Neural progenitor cell (in vitro differentiated cells): Measurements from ENCODE around the gene WIPF3. TPM values are rescaled to one million over a fixed set of nuclear protein-coding genes. Genes with fewer than 3 reads are reported as not detected.

ENCODE experiments used
- DNase-seq: peaks from one replicate; pipeline ENCODE4 v3.0.0-alpha.2; 2016; ENCODE audit warnings: low spot score
- H2AFZ ChIP-seq: fragments of 200-600 bp; sonication (generic); replicated peaks from 2 replicates; pipeline ENCODE4 v1.6.1; 2016; ENCODE audit warnings: antibody characterized with exemption
- H3F3A ChIP-seq: fragments of 200-600 bp; sonication (generic); 2 replicates; pipeline ENCODE4 v1.6.1; 2016; ENCODE audit warnings: antibody characterized with exemption, low read depth
- H3K27ac ChIP-seq: fragments of 200-600 bp; sonication (generic); 2 replicates; pipeline ENCODE4 v1.5.1; 2016; ENCODE audit warnings: mild to moderate bottlenecking
- H3K27me3 ChIP-seq: fragments of 200-600 bp; sonication (generic); 2 replicates; pipeline ENCODE4 v1.6.1; 2016; ENCODE audit warnings: mild to moderate bottlenecking, moderate library complexity
- H3K36me3 ChIP-seq: fragments of 200-600 bp; sonication (generic); 2 replicates; pipeline ENCODE4 v1.5.1; 2016
- H3K4me1 ChIP-seq: fragments of 200-600 bp; sonication (generic); 2 replicates; pipeline ENCODE4 v1.6.1; 2016; ENCODE audit warnings: mixed run types
- H3K4me2 ChIP-seq: fragments of 200-600 bp; sonication (generic); 2 replicates; pipeline ENCODE4 v1.6.1; 2016
- H3K4me3 ChIP-seq: fragments of 200-600 bp; sonication (generic); 2 replicates; pipeline ENCODE4 v1.5.1; 2016
- H3K79me2 ChIP-seq: fragments of 200-600 bp; sonication (generic); 2 replicates; pipeline ENCODE4 v1.6.1; 2016; ENCODE audit warnings: low read depth
- H3K9ac ChIP-seq: fragments of 200-600 bp; sonication (generic); 2 replicates; pipeline ENCODE4 v1.6.1; 2016
- H3K9me3 ChIP-seq: fragments of 200-600 bp; sonication (generic); 2 replicates; pipeline ENCODE4 v1.5.1; 2016; ENCODE audit warnings: low read depth
- H4K20me1 ChIP-seq: fragments of 200-600 bp; sonication (generic); 2 replicates; pipeline ENCODE4 v1.6.1; 2016; ENCODE audit warnings: low read depth
- H3K27ac Mint-ChIP-seq: 3 replicates; pipeline ENCODE4 v1.8.0; 2021; ENCODE audit warnings: mixed read lengths
- H3K27me3 Mint-ChIP-seq: 2 replicates; pipeline ENCODE4 v1.8.0; 2022; ENCODE audit warnings: low read depth, mild to moderate bottlenecking, inconsistent platforms, moderate library complexity, mixed read lengths; ENCODE audit not compliant: insufficient read depth
- H3K36me3 Mint-ChIP-seq: 3 replicates; pipeline ENCODE4 v1.8.0; 2021; ENCODE audit warnings: mixed read lengths
- H3K4me1 Mint-ChIP-seq: 3 replicates; pipeline ENCODE4 v1.8.0; 2021; ENCODE audit warnings: mixed read lengths
- H3K4me3 Mint-ChIP-seq: 3 replicates; pipeline ENCODE4 v1.8.0; 2021; ENCODE audit warnings: mild to moderate bottlenecking, moderate library complexity, mixed read lengths
- H3K9me3 Mint-ChIP-seq: 3 replicates; pipeline ENCODE4 v1.8.0; 2020; ENCODE audit warnings: mixed read lengths
- EZH2 ChIP-seq: fragments of 200-600 bp; sonication (generic); IDR thresholded peaks from 2 replicates; pipeline ENCODE4 v1.6.1; 2017; ENCODE audit warnings: antibody characterized with exemption, mild to moderate bottlenecking, moderate library complexity
- EZH2phosphoT487 ChIP-seq: fragments of 200-600 bp; sonication (generic); IDR thresholded peaks from 2 replicates; pipeline ENCODE4 v1.6.1; 2017; ENCODE audit warnings: antibody characterized with exemption
- total RNA-seq: library from RNA; depleted of rRNA; stranded (reverse); fragments of >200 nt; gene quantifications from 2 replicates; pipeline ENCODE4 v1.2.3, GENCODE V29; 2015; ENCODE audit warnings: low replicate concordance
- TF ChIP-seq, protein P1 (sequence below): fragments of 200-600 bp; sonication (generic); IDR thresholded peaks from 2 replicates; pipeline ENCODE4 v1.5.1; 2017; ENCODE audit warnings: antibody characterized with exemption, mild to moderate bottlenecking

WIPF3 gene
- total RNA-seq, 1 donor from 2014 or later, result 5.2 TPM

DNA sequence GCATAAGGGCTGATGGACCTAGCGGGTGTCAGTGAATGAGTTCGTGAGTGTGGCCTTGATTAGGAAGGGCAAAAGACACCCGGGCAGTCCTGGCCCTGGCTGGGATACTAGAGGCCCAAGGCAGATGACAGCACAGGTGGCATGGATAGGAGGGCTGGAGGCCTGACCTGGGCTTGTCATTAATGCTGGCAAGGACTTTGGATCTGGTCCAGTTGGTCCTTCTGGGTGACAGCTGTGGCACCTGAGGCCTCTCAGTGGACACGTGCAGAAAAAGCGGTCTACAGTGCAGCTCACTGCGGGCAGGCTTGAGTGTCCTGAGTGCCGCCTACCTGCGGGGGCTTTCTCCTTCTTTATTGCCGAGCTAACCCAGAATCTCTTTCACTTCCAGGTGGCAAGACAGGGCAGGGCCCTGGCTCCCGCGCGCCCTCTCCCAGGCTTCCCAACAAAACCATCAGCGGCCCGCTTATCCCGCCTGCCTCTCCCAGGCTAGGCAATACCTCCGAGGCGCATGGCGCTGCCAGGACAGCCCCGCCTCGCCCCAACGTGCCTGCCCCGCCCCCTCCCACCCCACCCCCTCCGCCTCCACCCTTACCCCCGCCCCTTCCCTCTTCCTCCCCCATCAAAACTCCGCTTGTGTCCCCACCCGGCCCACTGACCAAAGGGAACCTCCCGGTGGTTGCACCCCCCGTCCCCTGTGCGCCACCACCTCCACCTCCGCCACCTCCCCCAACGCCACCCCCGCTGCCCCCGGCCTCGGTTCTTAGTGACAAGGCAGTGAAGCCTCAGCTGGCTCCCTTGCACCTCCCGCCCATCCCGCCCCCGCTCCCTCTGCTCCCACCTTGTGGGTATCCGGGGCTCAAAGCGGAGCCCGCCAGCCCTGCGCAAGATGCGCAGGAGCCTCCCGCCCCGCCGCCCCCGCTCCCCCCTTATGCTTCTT, 77.4 kb downstream of the WIPF3 start:
- DNase-seq, result peak; percentile 78
- Mint-ChIP-seq H3K27me3 (peaks cover 14% of the 10 kb centered on the region), H3K4me1 (peaks cover 15% of the 10 kb centered on the region), H3K27ac (no peak overlapping the region), H3K4me3 (peak overlapping the region; percentile 62), H3K9me3 (no peaks in the 10 kb centered on the region), H3K36me3 (no peaks in the 10 kb centered on the region)
- H3K36me3 ChIP-seq, result no peaks in the 10 kb centered on the region
- H3K79me2 ChIP-seq, result no peaks in the 10 kb centered on the region
- no peak for TF ChIP-seq EZH2phosphoT487
- TF ChIP-seq EZH2, result no peak
- TF ChIP-seq, protein P1, sequence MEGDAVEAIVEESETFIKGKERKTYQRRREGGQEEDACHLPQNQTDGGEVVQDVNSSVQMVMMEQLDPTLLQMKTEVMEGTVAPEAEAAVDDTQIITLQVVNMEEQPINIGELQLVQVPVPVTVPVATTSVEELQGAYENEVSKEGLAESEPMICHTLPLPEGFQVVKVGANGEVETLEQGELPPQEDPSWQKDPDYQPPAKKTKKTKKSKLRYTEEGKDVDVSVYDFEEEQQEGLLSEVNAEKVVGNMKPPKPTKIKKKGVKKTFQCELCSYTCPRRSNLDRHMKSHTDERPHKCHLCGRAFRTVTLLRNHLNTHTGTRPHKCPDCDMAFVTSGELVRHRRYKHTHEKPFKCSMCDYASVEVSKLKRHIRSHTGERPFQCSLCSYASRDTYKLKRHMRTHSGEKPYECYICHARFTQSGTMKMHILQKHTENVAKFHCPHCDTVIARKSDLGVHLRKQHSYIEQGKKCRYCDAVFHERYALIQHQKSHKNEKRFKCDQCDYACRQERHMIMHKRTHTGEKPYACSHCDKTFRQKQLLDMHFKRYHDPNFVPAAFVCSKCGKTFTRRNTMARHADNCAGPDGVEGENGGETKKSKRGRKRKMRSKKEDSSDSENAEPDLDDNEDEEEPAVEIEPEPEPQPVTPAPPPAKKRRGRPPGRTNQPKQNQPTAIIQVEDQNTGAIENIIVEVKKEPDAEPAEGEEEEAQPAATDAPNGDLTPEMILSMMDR, result no peak
- no peak overlapping the region for H3K27ac ChIP-seq
- peak overlapping the region; percentile 79 for H3K4me2 ChIP-seq
- H2AFZ ChIP-seq, result peak overlapping the region; percentile 63
- H3K4me1 ChIP-seq, result peaks cover 11% of the 10 kb centered on the region
- no peak overlapping the region for H3K9ac ChIP-seq
- peak overlapping the region; percentile 51 for H3K4me3 ChIP-seq
- no peaks in the 10 kb centered on the region for H4K20me1 ChIP-seq
- peaks cover 28% of the 10 kb centered on the region for H3F3A ChIP-seq
- no peaks in the 10 kb centered on the region for H3K9me3 ChIP-seq
- H3K27me3 ChIP-seq, result peaks cover 14% of the 10 kb centered on the region

DNA sequence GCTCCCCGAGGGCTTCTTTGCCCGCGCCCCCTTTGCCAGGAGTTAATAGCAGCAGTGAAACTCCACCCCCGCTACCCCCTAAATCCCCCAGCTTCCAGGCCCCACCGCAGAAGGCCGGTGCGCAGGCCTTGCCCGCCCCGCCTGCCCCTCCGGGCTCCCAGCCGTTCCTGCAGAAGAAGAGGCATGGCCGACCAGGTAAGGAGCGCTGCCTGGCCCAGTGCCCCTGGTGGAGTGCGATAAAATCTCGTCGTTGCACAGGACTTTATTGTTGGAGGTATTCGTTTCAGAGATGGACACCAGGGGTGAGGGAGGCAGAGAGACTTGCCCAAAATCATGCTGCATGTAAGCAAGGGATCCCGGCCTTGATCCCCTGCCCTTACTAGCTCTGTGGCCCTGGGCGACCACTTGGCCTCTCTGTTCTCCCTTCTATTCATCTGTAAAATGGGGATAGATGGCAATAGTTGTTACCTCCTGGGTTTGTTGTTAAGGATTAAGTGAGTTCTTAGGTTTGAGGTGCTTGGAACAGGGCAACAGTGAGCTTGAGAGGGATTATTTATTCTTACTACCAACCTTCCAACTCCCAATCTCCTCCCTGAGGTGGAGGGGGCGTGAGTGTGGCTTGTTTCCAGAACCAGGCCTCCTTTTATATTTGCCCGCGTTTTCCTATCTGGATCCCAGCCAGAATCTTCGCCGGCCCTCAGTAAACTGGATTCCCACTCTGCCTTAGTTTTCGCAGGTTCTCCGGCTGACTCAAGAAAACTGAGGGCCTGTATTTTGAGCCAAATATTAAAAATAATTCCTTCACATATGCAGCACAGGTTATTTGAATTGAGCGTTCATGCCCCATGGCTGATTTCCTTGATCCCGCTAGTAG, 78.3 kb downstream of the WIPF3 start:
- Mint-ChIP-seq H3K4me3 (no peak overlapping the region), H3K4me1 (peaks cover 15% of the 10 kb centered on the region), H3K36me3 (no peaks in the 10 kb centered on the region), H3K27me3 (peaks cover 17% of the 10 kb centered on the region), H3K27ac (no peak overlapping the region), H3K9me3 (no peaks in the 10 kb centered on the region)
- no peaks in the 10 kb centered on the region for H3K79me2 ChIP-seq
- TF ChIP-seq EZH2 (peak; percentile 40), EZH2phosphoT487 (no peak)
- TF ChIP-seq, protein P1, result peak; percentile 47
- H3F3A ChIP-seq, result peaks cover 28% of the 10 kb centered on the region
- no peaks in the 10 kb centered on the region for H3K9me3 ChIP-seq
- no peak for DNase-seq
- H3K4me2 ChIP-seq, result peak overlapping the region; percentile 79
- no peaks in the 10 kb centered on the region for H3K36me3 ChIP-seq
- peaks cover 11% of the 10 kb centered on the region for H3K4me1 ChIP-seq
- peaks cover 14% of the 10 kb centered on the region for H3K27me3 ChIP-seq
- no peak overlapping the region for H3K27ac ChIP-seq
- H3K4me3 ChIP-seq, result peak overlapping the region; percentile 51
- peak overlapping the region; percentile 63 for H2AFZ ChIP-seq
- no peaks in the 10 kb centered on the region for H4K20me1 ChIP-seq
- H3K9ac ChIP-seq, result no peak overlapping the region

DNA sequence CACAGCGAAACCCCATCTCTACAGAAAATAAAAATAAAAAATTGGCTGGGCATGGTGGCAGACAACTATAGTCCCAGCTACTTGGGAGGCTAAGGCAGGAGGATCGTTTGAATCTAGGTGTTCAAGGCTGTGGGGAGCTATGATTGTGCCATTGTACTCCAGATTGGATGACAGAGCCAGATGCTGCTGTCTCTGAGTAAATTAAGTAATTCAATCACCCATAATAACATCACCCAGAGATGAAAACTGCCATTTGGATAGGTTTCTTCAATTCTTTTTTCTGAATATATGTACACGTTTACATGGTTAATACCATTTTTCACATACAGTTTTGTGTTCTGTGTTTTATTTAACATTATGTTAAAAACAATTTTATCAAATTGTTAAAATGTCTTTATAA, 79.3 kb downstream of the WIPF3 start:
- Mint-ChIP-seq H3K27ac (no peak overlapping the region), H3K36me3 (no peaks in the 10 kb centered on the region), H3K9me3 (no peaks in the 10 kb centered on the region), H3K4me3 (no peak overlapping the region), H3K4me1 (peaks cover 15% of the 10 kb centered on the region), H3K27me3 (peaks cover 17% of the 10 kb centered on the region)
- Histone ChIP-seq H3K4me2 (no peak overlapping the region), H2AFZ (no peak overlapping the region), H3K4me1 (peaks cover 11% of the 10 kb centered on the region), H3K9me3 (no peaks in the 10 kb centered on the region), H3K36me3 (no peaks in the 10 kb centered on the region), H3K4me3 (no peak overlapping the region), H4K20me1 (no peaks in the 10 kb centered on the region), H3K79me2 (no peaks in the 10 kb centered on the region), H3F3A (peaks cover 28% of the 10 kb centered on the region), H3K9ac (no peak overlapping the region), H3K27ac (no peak overlapping the region), H3K27me3 (peaks cover 14% of the 10 kb centered on the region)
- DNase-seq, result no peak
- TF ChIP-seq EZH2, result no peak
- TF ChIP-seq EZH2phosphoT487, result no peak
- TF ChIP-seq, protein P1, result no peak
